Ishikawa (cell line): Measurements from ENCODE around the gene REPS2.

Experiments used
- CEBPB ChIP-seq: IDR thresholded peaks from 2 replicates; pipeline ENCODE4 v1.6.1; 2012
- CREB1 ChIP-seq: IDR thresholded peaks from 2 replicates; pipeline ENCODE4 v1.6.1; 2012; ENCODE audit warnings: low read depth
- EGR1 ChIP-seq: IDR thresholded peaks from 2 replicates; pipeline ENCODE4 v1.6.1; 2012
- EP300 ChIP-seq: IDR thresholded peaks from 2 replicates; pipeline ENCODE4 v1.6.1; 2012; ENCODE audit warnings: borderline replicate concordance
- FOXM1 ChIP-seq: IDR thresholded peaks from 2 replicates; pipeline ENCODE4 v1.6.1; 2012; ENCODE audit warnings: low read depth, borderline replicate concordance
- MAX ChIP-seq: IDR thresholded peaks from 2 replicates; pipeline ENCODE4 v1.6.1; 2012
- NFIC ChIP-seq: IDR thresholded peaks from 2 replicates; pipeline ENCODE4 v1.6.1; 2012
- RAD21 ChIP-seq: IDR thresholded peaks from 2 replicates; pipeline ENCODE4 v1.6.1; 2012; ENCODE audit warnings: low read depth
- REST ChIP-seq: IDR thresholded peaks from 2 replicates; pipeline ENCODE4 v1.6.1; 2012; ENCODE audit warnings: low read depth, mild to moderate bottlenecking
- TAF1 ChIP-seq: IDR thresholded peaks from 2 replicates; pipeline ENCODE4 v1.6.1; 2012; ENCODE audit warnings: low read depth, mild to moderate bottlenecking
- TCF12 ChIP-seq: IDR thresholded peaks from 2 replicates; pipeline ENCODE4 v1.6.1; 2012; ENCODE audit warnings: low read depth
- TEAD4 ChIP-seq: IDR thresholded peaks from 2 replicates; pipeline ENCODE4 v1.6.1; 2012
- USF1 ChIP-seq: IDR thresholded peaks from 2 replicates; pipeline ENCODE4 v1.6.1; 2012
- YY1 ChIP-seq: IDR thresholded peaks from 2 replicates; pipeline ENCODE4 v1.6.1; 2012; ENCODE audit warnings: low read depth
- ZBTB7A ChIP-seq: IDR thresholded peaks from 2 replicates; pipeline ENCODE4 v1.6.1; 2012; ENCODE audit warnings: low read depth

REPS2 gene

DNA sequence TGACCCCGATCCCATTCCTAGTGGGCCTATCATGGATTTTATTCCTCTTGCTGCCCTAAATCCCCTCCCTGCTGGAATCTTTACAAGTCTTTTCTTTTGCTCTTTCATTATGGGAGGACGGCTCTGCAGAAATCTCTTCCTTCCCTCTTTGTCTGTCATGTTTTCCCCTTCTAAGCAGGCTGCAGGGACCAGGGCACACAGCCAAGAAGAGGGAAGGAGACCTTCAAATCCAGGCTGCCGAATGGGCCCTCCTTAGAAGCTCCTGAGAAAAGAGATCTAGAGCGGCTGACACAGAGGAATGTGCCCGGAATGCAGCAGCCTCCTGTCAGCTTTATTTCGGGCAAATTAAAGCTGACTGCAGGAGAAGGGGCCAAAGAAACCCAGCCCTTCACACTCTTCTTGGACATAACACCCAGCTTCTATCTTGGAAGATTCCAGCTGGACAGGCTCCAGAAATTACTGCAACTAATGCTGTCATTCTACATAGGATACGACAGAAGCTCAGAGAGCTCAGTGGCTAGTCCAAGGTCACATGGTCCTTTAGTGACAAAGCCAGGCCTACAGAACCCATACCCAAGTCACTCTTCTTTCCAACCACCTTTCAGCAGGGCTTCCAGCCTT lies 240.8 kb downstream of the REPS2 start:
- TF ChIP-seq MAX (no peak), EGR1 (no peak)

DNA sequence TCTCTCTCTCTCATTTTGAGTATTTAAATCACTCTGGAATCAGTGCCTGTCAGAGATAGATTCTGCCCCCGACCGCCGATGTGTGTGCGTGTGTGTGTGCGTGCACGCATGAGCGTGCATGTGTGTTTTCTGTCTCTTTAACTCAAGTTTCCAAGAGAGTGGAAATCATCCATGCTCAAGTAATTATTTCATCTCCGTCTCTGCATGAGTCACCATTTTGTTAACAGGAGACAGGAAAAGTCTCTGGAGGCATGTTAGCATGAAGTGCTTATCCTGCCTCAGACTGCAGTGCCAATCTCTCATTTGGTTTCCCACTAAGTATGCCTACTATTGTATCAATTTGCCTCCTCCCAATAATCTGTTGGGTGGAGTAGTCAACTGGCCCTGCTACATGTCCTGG lies 245.6 kb downstream of the REPS2 start:
- TF ChIP-seq USF1 (no peak), TAF1 (no peak), MAX (no peak), EGR1 (no peak), YY1 (no peak), CREB1 (no peak), FOXM1 (no peak), TCF12 (no peak), EP300 (no peak), ZBTB7A (no peak), NFIC (no peak), TEAD4 (no peak), RAD21 (no peak), REST (no peak), CEBPB (no peak)
